Measurements from ENCODE around the gene CA5A. TPM values are rescaled to one million over a fixed set of nuclear protein-coding genes. Genes with fewer than 3 reads are reported as not detected.
"Not testable (repeated sequence)": the region's sequence is repeated elsewhere in the genome, so short reads cannot be mapped to it uniquely, and the experiment has no call there.

Gene CA5A
- total RNA-seq, 4 donors from 2014 or later, result not detected

GRCh38 chr16:87860553-87861299 is 75.6 kb downstream of the CA5A start:
- peaks cover 27 to 47% of the 10 kb centered on the region in 2 donors for H3K4me1 ChIP-seq
- intact Hi-C loops (cut with DNase I; ENCODE audit: low total_unique reads), result loop anchor here (10.0 kb wide), 1 partner anchor 954 kb away; the partner anchor contains the start of gene APRT

GRCh38 chr16:87858151-87858993 is 78.0 kb downstream of the CA5A start:
- H3K36me3 ChIP-seq; H3K27me3 ChIP-seq; intact Hi-C loops (cut with DNase I; ENCODE audit: low total_unique reads); in situ Hi-C loops (cut with MboI; ENCODE audit: low sequenced_read_pairs in 4 of 4); H3K9me3 ChIP-seq: not testable (repeated sequence)
- ATAC-seq (peak; percentile 8 to 12), DNase-seq (peak in 1 of 2 donors; percentile 67)
- H3K27ac ChIP-seq, result peak overlapping the region; percentile 85 to 100 (median 97)
- H3K4me3 ChIP-seq, result peak overlapping the region; percentile 56 to 68 (median 64)
- peak in 1 of 2 donors; percentile 46 for TF ChIP-seq POLR2A (IDR thresholded peaks at IDR 0.05)
- H3K4me1 ChIP-seq, result peaks cover 42 to 67% of the 10 kb centered on the region in 2 donors

More at GRCh38 chr16:87860553-87861299, 75.6 kb downstream of the CA5A start:
- DNase-seq, result peak; percentile 69 to 88
- Histone ChIP-seq H3K27ac (peak overlapping the region; percentile 85 to 100 (median 97)), H3K4me3 (peak overlapping the region; percentile 56 to 68 (median 64)), H3K36me3 (no peaks in the 10 kb centered on the region), H3K9me3 (no peaks in the 10 kb centered on the region), H3K27me3 (no peaks in the 10 kb centered on the region)
- in situ Hi-C loops (cut with MboI; ENCODE audit: low sequenced_read_pairs in 4 of 4), result no loop called here
- ATAC-seq, result peak; percentile 44 to 57
- peak; percentile 83 to 85 for TF ChIP-seq POLR2A (IDR thresholded peaks at IDR 0.05)
- TF ChIP-seq, protein P1, sequence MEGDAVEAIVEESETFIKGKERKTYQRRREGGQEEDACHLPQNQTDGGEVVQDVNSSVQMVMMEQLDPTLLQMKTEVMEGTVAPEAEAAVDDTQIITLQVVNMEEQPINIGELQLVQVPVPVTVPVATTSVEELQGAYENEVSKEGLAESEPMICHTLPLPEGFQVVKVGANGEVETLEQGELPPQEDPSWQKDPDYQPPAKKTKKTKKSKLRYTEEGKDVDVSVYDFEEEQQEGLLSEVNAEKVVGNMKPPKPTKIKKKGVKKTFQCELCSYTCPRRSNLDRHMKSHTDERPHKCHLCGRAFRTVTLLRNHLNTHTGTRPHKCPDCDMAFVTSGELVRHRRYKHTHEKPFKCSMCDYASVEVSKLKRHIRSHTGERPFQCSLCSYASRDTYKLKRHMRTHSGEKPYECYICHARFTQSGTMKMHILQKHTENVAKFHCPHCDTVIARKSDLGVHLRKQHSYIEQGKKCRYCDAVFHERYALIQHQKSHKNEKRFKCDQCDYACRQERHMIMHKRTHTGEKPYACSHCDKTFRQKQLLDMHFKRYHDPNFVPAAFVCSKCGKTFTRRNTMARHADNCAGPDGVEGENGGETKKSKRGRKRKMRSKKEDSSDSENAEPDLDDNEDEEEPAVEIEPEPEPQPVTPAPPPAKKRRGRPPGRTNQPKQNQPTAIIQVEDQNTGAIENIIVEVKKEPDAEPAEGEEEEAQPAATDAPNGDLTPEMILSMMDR (IDR thresholded peaks at IDR 0.05 in 4 of 5, conservative IDR thresholded peaks at IDR 0.05 in 1 of 5), result no peak

- Histone ChIP-seq H3K4me1 (peaks cover 53 to 81% of the 10 kb centered on the region in 2 donors), H3K4me3 (peak overlapping the region; percentile 19 to 66 (median 32)), H3K27ac (peak overlapping the region; percentile 85 to 100 (median 97)), H3K27me3 (no peaks in the 10 kb centered on the region), H3K36me3 (no peaks in the 10 kb centered on the region), H3K9me3 (no peaks in the 10 kb centered on the region)
- DNase-seq (peak in 1 of 2 donors; percentile 65), ATAC-seq (peak in 1 of 2 donors; percentile 2)
- TF ChIP-seq, protein P1 (IDR thresholded peaks at IDR 0.05 in 4 of 5, conservative IDR thresholded peaks at IDR 0.05 in 1 of 5), result no peak
- no peak for TF ChIP-seq POLR2A (IDR thresholded peaks at IDR 0.05)
- in situ Hi-C loops (cut with MboI; ENCODE audit: low sequenced_read_pairs in 4 of 4), result no loop called here
- intact Hi-C loops (cut with DNase I; ENCODE audit: low total_unique reads), result no loop called here
Observed at GRCh38 chr16:87856791-87857228, 79.5 kb downstream of the CA5A start.

- peaks cover 53 to 79% of the 10 kb centered on the region in 2 donors for H3K4me1 ChIP-seq
- TF ChIP-seq, protein P1 (IDR thresholded peaks at IDR 0.05 in 4 of 5, conservative IDR thresholded peaks at IDR 0.05 in 1 of 5), result no peak
- TF ChIP-seq POLR2A (IDR thresholded peaks at IDR 0.05), result peak; percentile 49 to 60
- H3K27ac ChIP-seq, result peak overlapping the region; percentile 85 to 100 (median 97)
- H3K36me3 ChIP-seq, result peaks cover 0 to 5% of the 10 kb centered on the region in 2 donors
- DNase-seq (peak; percentile 66 to 77), ATAC-seq (peak; percentile 1 to 4)
- in situ Hi-C loops (cut with MboI; ENCODE audit: low sequenced_read_pairs in 4 of 4), result no loop called here
- no peaks in the 10 kb centered on the region for H3K27me3 ChIP-seq
- no peaks in the 10 kb centered on the region for H3K9me3 ChIP-seq
- intact Hi-C loops (cut with DNase I; ENCODE audit: low total_unique reads), result no loop called here
- peak overlapping the region; percentile 19 to 66 (median 32) for H3K4me3 ChIP-seq
Observed at GRCh38 chr16:87855852-87856715, 80.2 kb downstream of the CA5A start.

Measured in gastrocnemius medialis (tissue), 4 donors.